ENCODE results near the gene NOP16. TPM values are rescaled to one million over a fixed set of nuclear protein-coding genes. Genes with fewer than 3 reads are reported as not detected.

NOP16 gene
- total and polyA plus RNA-seq, 2 of the 13 experiments (the other 11 are each of a cell fraction or from before 2014, with no cell fraction given): 43.3 to 48.4 TPM

- TF ChIP-seq HNF1A (IDR thresholded peaks at IDR 0.05; ENCODE audit: low read depth): no peak
- no peak for TF ChIP-seq HNF1A (CRISPR knock-in tag; IDR thresholded peaks at IDR 0.05; ENCODE audit: borderline replicate concordance)
- no peak for TF ChIP-seq NCOR1 (IDR thresholded peaks at IDR 0.05; ENCODE audit: borderline replicate concordance, low read length)
- TF ChIP-seq ZNF766 (CRISPR knock-in tag; IDR thresholded peaks at IDR 0.05; ENCODE audit: borderline replicate concordance): no peak
- TF ChIP-seq E2F2 (CRISPR knock-in tag; IDR thresholded peaks at IDR 0.05; ENCODE audit: borderline replicate concordance): no peak
- TF ChIP-seq, protein P1, sequence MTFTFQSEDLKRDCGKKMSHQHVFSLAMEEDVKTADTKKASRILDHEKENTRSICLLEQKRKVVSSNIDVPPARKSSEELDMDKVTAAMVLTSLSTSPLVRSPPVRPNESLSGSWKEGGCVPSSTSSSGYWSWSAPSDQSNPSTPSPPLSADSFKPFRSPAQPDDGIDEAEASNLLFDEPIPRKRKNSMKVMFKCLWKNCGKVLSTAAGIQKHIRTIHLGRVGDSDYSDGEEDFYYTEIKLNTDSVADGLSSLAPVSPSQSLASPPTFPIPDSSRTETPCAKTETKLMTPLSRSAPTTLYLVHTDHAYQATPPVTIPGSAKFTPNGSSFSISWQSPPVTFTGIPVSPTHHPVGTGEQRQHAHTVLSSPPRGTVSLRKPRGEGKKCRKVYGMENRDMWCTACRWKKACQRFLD (CRISPR knock-in tag; IDR thresholded peaks at IDR 0.05; ENCODE audit: borderline replicate concordance): no peak
- TF ChIP-seq ZNF296 (CRISPR knock-in tag; conservative IDR thresholded peaks at IDR 0.05): no peak
- TF ChIP-seq, protein P2, sequence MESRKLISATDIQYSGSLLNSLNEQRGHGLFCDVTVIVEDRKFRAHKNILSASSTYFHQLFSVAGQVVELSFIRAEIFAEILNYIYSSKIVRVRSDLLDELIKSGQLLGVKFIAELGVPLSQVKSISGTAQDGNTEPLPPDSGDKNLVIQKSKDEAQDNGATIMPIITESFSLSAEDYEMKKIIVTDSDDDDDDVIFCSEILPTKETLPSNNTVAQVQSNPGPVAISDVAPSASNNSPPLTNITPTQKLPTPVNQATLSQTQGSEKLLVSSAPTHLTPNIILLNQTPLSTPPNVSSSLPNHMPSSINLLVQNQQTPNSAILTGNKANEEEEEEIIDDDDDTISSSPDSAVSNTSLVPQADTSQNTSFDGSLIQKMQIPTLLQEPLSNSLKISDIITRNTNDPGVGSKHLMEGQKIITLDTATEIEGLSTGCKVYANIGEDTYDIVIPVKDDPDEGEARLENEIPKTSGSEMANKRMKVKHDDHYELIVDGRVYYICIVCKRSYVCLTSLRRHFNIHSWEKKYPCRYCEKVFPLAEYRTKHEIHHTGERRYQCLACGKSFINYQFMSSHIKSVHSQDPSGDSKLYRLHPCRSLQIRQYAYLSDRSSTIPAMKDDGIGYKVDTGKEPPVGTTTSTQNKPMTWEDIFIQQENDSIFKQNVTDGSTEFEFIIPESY (CRISPR knock-in tag; IDR thresholded peaks at IDR 0.05): peak; percentile 44; the same call in 1 of the 2 replicates
- no peak for TF ChIP-seq RBM22 (optimal IDR thresholded peaks at IDR 0.05; ENCODE audit: low read length)
- TF ChIP-seq THRA (CRISPR knock-in tag; IDR thresholded peaks at IDR 0.05; ENCODE audit: borderline replicate concordance): no peak
- TF ChIP-seq, protein P3, sequence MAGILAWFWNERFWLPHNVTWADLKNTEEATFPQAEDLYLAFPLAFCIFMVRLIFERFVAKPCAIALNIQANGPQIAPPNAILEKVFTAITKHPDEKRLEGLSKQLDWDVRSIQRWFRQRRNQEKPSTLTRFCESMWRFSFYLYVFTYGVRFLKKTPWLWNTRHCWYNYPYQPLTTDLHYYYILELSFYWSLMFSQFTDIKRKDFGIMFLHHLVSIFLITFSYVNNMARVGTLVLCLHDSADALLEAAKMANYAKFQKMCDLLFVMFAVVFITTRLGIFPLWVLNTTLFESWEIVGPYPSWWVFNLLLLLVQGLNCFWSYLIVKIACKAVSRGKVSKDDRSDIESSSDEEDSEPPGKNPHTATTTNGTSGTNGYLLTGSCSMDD (CRISPR knock-in tag; IDR thresholded peaks at IDR 0.05): no peak
- TF ChIP-seq ZNF782 (CRISPR knock-in tag; IDR thresholded peaks at IDR 0.05; ENCODE audit: borderline replicate concordance): no peak
- TF ChIP-seq, protein P4, sequence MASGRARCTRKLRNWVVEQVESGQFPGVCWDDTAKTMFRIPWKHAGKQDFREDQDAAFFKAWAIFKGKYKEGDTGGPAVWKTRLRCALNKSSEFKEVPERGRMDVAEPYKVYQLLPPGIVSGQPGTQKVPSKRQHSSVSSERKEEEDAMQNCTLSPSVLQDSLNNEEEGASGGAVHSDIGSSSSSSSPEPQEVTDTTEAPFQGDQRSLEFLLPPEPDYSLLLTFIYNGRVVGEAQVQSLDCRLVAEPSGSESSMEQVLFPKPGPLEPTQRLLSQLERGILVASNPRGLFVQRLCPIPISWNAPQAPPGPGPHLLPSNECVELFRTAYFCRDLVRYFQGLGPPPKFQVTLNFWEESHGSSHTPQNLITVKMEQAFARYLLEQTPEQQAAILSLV (CRISPR knock-in tag; IDR thresholded peaks at IDR 0.05; ENCODE audit: borderline replicate concordance): no peak
- TF ChIP-seq SYNCRIP (IDR thresholded peaks at IDR 0.05; ENCODE audit: insufficient read depth, low read depth, low read length): no peak
Observed at GRCh38 chr5:176415240-176415951, 27.0 kb upstream of the NOP16 start (continued).
